D721Med (cell line): ENCODE measurements around the gene MGAT4B.

ENCODE experiments used
- DNase-seq: peaks from one replicate; pipeline ENCODE4 v3.0.0; 2011; ENCODE audit warnings: low spot score; ENCODE audit not compliant: insufficient read length
- FAIRE-seq: peaks from 2 replicates; lab custom pipeline; 2011; peaks lifted over from hg19 to GRCh38; lab: Jason Lieb, UNC
- TF ChIP-seq, protein P1 (sequence below): IDR thresholded peaks from 2 replicates; pipeline ENCODE4 v1.5.1; 2012; ENCODE audit warnings: mild to moderate bottlenecking, control low read depth; ENCODE audit not compliant: insufficient read depth; ENCODE audit errors: missing control alignments

Gene MGAT4B

DNA sequence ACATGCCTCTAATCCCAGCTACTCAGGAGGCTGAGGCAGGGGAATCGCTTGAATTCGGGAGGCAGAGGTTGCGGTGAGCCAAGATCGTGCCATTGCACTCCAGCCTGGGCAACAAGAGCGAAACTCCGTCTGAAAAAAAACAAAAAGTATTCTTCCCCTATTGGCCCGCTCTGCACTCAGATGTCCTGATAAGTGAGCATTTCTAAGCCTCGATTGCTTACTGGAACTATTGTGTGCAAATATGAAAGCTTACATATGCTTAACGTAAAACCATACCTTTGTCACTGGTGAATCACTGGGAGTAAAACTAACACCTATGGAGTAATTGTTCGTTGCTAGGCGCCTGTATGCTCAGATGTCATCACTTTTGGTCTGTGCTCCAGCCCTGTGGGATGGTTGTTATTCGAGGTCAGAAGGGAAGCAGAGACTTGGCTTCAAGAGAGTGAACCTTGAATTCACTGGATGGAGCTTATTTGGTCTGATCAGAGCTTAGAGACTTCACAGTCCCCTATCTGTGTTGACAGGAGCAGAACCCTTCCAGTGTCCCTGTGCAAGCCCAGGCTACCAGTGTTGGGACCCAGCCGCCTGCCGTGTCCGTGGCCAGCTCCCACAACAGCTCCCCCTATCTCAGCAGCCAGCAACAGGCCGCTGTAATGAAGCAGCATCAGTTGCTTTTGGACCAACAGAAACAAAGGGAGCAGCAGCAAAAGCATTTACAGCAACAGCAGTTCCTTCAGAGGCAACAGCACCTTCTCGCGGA is 38.2 kb downstream of the MGAT4B start:
- TF ChIP-seq, protein P1, sequence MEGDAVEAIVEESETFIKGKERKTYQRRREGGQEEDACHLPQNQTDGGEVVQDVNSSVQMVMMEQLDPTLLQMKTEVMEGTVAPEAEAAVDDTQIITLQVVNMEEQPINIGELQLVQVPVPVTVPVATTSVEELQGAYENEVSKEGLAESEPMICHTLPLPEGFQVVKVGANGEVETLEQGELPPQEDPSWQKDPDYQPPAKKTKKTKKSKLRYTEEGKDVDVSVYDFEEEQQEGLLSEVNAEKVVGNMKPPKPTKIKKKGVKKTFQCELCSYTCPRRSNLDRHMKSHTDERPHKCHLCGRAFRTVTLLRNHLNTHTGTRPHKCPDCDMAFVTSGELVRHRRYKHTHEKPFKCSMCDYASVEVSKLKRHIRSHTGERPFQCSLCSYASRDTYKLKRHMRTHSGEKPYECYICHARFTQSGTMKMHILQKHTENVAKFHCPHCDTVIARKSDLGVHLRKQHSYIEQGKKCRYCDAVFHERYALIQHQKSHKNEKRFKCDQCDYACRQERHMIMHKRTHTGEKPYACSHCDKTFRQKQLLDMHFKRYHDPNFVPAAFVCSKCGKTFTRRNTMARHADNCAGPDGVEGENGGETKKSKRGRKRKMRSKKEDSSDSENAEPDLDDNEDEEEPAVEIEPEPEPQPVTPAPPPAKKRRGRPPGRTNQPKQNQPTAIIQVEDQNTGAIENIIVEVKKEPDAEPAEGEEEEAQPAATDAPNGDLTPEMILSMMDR: no peak
- DNase-seq (no peak), FAIRE-seq (no peak)

DNA sequence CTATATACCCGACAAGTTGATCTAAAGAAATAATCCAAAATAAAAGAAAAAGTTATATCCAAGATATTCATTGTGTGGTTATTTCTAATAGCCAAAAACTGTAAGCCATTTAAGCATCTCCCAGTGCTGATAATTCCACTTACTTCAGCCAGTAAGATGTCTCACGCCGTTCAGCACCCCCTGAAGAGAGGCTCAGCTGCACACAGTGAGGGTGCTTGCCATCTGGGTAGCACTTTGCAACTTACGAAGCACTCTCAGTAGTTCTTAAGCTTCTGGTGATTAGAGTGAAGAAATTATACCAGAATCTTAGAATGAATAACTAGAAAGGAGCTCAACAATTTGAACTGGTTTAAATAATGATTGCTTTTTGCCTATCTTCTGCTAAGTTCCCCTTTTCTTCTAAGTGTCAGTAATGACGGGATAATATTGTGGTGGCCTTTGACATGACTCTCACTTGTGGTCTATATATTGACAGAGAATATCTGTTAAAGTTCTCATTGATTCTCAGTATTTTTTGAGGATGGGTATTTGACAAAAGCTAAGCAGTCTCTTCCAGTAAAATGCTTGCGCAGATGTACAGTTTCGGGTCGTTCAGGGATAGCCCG is 39.1 kb downstream of the MGAT4B start:
- DNase-seq (no peak), FAIRE-seq (no peak)
- TF ChIP-seq, protein P1: no peak

DNA sequence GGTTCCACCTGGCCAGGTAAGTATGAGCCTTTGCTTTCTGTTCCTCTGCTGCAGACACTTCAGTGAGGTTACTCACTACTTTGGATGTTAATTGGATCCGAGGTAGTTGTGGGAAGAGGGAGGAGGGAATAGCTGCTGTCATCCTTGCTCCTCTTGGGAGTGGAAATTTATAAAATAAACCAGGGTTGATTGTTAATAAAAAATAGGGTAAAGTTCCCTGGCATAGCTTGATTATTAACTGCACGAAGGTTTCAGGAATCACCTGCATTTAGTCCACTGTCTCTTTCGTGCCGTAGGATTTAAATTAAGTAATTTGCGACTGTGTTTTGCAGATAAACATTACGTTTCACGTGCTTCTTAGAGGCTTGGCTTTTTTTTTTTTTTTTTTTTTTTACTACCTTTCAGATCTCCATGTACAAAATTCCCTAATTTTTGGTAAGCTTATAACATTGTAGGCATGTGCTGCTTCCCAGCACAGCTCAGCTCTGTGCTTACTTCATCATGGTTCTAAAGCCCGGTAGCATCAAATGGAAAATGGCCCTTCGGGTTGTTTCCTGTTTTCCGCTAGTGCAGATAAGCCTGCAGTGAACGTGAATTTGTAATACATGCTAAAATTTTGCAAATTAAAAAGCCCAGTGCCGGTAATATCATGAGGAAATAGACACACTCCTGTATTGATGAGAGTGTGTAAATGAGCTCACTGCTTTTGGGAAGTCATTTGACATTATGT is 39.8 kb downstream of the MGAT4B start:
- TF ChIP-seq, protein P1: no peak
- DNase-seq: no peak
- no peak for FAIRE-seq

DNA sequence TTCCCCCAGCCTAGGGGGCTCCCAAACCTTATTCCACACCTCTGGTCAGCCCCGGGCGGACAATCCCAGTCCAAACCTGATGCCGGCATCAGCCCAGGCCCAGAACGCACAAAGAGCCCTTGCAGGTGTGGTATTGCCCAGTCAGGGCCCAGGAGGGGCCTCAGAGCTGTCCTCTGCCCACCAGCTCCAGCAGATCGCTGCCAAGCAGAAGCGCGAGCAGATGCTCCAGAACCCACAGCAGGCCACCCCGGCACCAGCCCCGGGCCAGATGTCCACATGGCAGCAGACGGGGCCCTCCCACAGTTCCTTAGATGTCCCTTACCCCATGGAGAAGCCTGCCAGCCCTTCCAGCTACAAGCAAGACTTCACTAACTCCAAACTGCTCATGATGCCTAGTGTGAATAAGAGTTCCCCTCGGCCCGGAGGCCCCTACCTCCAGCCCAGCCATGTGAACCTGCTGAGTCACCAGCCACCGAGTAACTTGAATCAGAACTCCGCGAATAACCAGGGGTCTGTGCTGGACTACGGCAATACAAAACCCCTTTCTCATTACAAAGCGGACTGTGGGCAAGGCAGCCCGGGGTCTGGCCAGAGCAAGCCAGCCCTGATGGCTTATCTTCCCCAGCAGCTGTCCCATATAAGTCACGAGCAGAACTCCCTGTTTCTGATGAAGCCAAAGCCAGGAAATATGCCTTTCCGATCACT is 40.5 kb downstream of the MGAT4B start:
- DNase-seq (no peak), FAIRE-seq (no peak)
- TF ChIP-seq, protein P1: no peak

DNA sequence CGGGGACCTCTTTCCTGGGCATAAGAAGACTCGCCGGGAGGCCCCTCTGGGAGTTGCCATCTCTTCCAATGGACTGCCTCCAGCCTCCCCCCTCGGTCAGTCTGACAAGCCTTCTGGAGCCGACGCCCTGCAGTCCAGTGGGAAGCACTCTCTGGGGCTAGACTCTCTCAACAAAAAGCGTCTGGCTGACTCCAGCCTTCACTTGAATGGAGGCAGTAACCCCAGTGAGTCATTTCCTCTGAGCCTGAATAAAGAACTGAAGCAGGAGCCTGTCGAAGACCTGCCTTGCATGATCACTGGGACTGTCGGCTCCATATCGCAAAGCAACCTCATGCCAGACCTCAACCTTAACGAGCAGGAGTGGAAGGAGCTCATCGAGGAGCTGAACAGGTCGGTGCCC is 41.3 kb downstream of the MGAT4B start:
- FAIRE-seq (no peak), DNase-seq (no peak)
- TF ChIP-seq, protein P1: no peak

DNA sequence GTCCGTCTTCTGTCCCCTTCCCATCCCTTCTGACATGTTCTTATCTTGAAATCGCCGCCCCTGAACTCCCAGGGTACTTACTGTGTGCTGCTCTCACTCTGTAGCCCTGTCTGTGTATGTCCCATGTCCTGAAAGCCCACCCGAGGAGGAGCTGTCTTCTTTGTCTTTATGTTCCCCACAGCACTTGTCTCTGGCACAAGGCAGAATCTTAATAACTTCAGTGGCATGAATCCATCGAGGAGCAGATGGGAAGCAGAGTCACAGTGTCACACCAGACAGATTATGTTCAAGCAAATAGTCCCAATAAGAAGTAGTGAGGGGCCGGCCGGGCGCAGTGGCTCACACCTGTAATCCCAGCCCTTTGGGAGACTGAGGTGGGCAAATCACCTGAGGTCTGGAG is 42.6 kb downstream of the MGAT4B start:
- FAIRE-seq (no peak), DNase-seq (no peak)
- TF ChIP-seq, protein P1: no peak
